K562 (cell line): ENCODE measurements around the gene DNM1. TPM values are rescaled to one million over a fixed set of nuclear protein-coding genes. Genes with fewer than 3 reads are reported as not detected.
A peak's percentile ranks its signal among the peaks of the same experiment; 100 is the strongest.

ENCODE experiments used
- ARID3B ChIP-seq: fragments of 250-450 bp; sonication (Bioruptor Pico); IDR thresholded peaks from 2 replicates; pipeline ENCODE4 v1.4.0; 2020; ENCODE audit warnings: borderline replicate concordance
- ETV1 ChIP-seq: fragments of 450-650 bp; conservative IDR thresholded peaks from 2 replicates; pipeline ENCODE4 v1.6.1; 2016; ENCODE audit warnings: missing genetic modification characterization, control low read depth, low read depth, missing compliant biosample characterization
- HCFC1 ChIP-seq: IDR thresholded peaks from 2 replicates; pipeline ENCODE4 v1.6.1; 2012; ENCODE audit warnings: low read depth, low read length, improper control_type of control experiment
- MXI1 ChIP-seq: IDR thresholded peaks from 2 replicates; pipeline ENCODE4 v1.6.1; 2011; ENCODE audit warnings: low read depth, mild to moderate bottlenecking, improper control_type of control experiment, low read length
- POLR3A ChIP-seq: IDR thresholded peaks from 2 replicates; pipeline ENCODE4 v1.6.1; 2011; ENCODE audit warnings: borderline replicate concordance, mild to moderate bottlenecking, moderate library complexity; ENCODE audit not compliant: insufficient read length, insufficient read depth; ENCODE audit errors: extremely low read depth
- POLR3G ChIP-seq: IDR thresholded peaks from 2 replicates; pipeline ENCODE4 v1.6.1; 2011; ENCODE audit not compliant: insufficient read length, insufficient replicate concordance; ENCODE audit errors: extremely low read depth
- REST ChIP-seq, 2 experiments: fragments of 450-650 bp; formaldehyde crosslinking in 1 of 2; IDR thresholded peaks; 2 replicates each; pipeline versions ENCODE4 v1.4.0 to v1.6.1; 2014 to 2020; ENCODE audit warnings: mild to moderate bottlenecking in 2 of 2, borderline replicate concordance in 1 of 2, low read depth in 1 of 2
- ZBTB8A ChIP-seq: fragments of 450-650 bp; IDR thresholded peaks from 2 replicates; pipeline ENCODE4 v1.6.1; 2018; ENCODE audit warnings: mild to moderate bottlenecking, moderate library complexity; ENCODE audit not compliant: partially characterized antibody
- ZNF778 ChIP-seq: fragments of 450-650 bp; formaldehyde crosslinking; IDR thresholded peaks from 2 replicates; pipeline ENCODE4 v1.4.0; 2020; ENCODE audit warnings: mild to moderate bottlenecking, moderate library complexity
- polyA plus RNA-seq, 8 experiments: library from polyadenylated mRNA; depleted of rRNA in 4 of 8; stranded (reverse) in 5 of 8; unstranded in 3 of 8; fragments of >200 nt; fragmentation: Nextera tagmentation in 2 of 8; fragmentation: Illumina TruSeq in 1 of 8; extraction: Ambion mirVana in 2 of 8; extraction: Trizol in 1 of 8; gene quantifications; 2 replicates each; pipeline versions ENCODE4 v1.2.1 to v1.2.3, GENCODE V29; 2011 to 2014; ENCODE audit warnings: inconsistent platforms in 1 of 8, missing spikeins in 1 of 8
- total RNA-seq, 7 experiments: library from RNA; depleted of rRNA in 6 of 7; stranded (reverse); fragments of >200 nt in 6 of 7; fragmentation: Illumina TruSeq in 2 of 7; extraction: Trizol in 2 of 7; gene quantifications; 2 replicates each; pipeline versions ENCODE4 v1.2.1 to v1.2.3, GENCODE V29; 2011 to 2021; ENCODE audit warnings: low replicate concordance in 1 of 7
- TF ChIP-seq, protein P1 (sequence below): fragments of 250-450 bp; sonication (Bioruptor Pico); IDR thresholded peaks from 2 replicates; pipeline ENCODE4 v1.5.0; 2020; ENCODE audit warnings: mild to moderate bottlenecking, borderline replicate concordance
- TF ChIP-seq, protein P2 (sequence below), 2 experiments: fragments of 450-650 bp in 1 of 2; sonication (generic) in 1 of 2; formaldehyde crosslinking; conservative IDR thresholded peaks; 2 replicates each; pipeline versions ENCODE4 v1.4.0 to v1.8.1; 2020 to 2022; ENCODE audit warnings: mild to moderate bottlenecking in 1 of 2, missing genetic modification reagents in 1 of 2

Gene DNM1
- total and polyA plus RNA-seq, 9 of the 15 experiments (the other 6 are each of a cell fraction or from before 2014, with no cell fraction given), result 0.39 to 23.1 (median 9.1) TPM

- TF ChIP-seq REST (IDR thresholded peaks at IDR 0.05; ENCODE audit: borderline replicate concordance), result no peak
- peak; percentile 99 for TF ChIP-seq REST (CRISPR knock-in tag; IDR thresholded peaks at IDR 0.05; ENCODE audit: low read depth)
- TF ChIP-seq, protein P1, sequence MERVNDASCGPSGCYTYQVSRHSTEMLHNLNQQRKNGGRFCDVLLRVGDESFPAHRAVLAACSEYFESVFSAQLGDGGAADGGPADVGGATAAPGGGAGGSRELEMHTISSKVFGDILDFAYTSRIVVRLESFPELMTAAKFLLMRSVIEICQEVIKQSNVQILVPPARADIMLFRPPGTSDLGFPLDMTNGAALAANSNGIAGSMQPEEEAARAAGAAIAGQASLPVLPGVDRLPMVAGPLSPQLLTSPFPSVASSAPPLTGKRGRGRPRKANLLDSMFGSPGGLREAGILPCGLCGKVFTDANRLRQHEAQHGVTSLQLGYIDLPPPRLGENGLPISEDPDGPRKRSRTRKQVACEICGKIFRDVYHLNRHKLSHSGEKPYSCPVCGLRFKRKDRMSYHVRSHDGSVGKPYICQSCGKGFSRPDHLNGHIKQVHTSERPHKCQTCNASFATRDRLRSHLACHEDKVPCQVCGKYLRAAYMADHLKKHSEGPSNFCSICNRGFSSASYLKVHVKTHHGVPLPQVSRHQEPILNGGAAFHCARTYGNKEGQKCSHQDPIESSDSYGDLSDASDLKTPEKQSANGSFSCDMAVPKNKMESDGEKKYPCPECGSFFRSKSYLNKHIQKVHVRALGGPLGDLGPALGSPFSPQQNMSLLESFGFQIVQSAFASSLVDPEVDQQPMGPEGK (CRISPR knock-in tag), result 0 out of 2 replicates have a peak, but pooled peaks have one; percentile 39
- TF ChIP-seq ETV1 (tag), result peak; percentile 95
- TF ChIP-seq ZBTB8A, result no peak
- TF ChIP-seq HCFC1, result peak; percentile 47
- TF ChIP-seq, protein P2, sequence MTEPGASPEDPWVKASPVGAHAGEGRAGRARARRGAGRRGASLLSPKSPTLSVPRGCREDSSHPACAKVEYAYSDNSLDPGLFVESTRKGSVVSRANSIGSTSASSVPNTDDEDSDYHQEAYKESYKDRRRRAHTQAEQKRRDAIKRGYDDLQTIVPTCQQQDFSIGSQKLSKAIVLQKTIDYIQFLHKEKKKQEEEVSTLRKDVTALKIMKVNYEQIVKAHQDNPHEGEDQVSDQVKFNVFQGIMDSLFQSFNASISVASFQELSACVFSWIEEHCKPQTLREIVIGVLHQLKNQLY (CRISPR knock-in tag; conservative IDR thresholded peaks at IDR 0.05), result peak in 1 of 2 experiments; percentile 89; a peak in 1 of 4 replicates
- peak; percentile 63; the same call in 1 of the 2 replicates for TF ChIP-seq MXI1
- no peak for TF ChIP-seq POLR3A
- TF ChIP-seq ARID3B, result peak; percentile 81; the same call in 1 of the 2 replicates
- no peak for TF ChIP-seq POLR3G
- no peak for TF ChIP-seq ZNF778 (CRISPR knock-in tag)
Measured at GRCh38 chr9:128218518-128219389, 15.6 kb downstream of the DNM1 start (continued).
